ENCODE data around the gene VPS16. TPM values are rescaled to one million over a fixed set of nuclear protein-coding genes. Genes with fewer than 3 reads are reported as not detected.

Gene VPS16
- total RNA-seq, 4 donors from 2014 or later: 26.7 to 44.9 (median 43.4) TPM

GRCh38 chr20:2838170-2838797 lies 2.3 kb upstream of the VPS16 start:
- H3K27ac ChIP-seq: no peak overlapping the region
- WGBS, 2 donors: 96 to 97% methylated on average over 13 to 16 of the region's 19 CpGs
- H3K9me3 ChIP-seq: no peaks in the 10 kb centered on the region
- no peaks in the 10 kb centered on the region for H3K27me3 ChIP-seq
- intact Hi-C loops (cut with DNase I): no loop called here
- peaks cover 0 to 8% of the 10 kb centered on the region in 2 donors for H3K36me3 ChIP-seq
- H3K4me3 ChIP-seq (replicated peaks in 1 of 3): no peak overlapping the region
- TF ChIP-seq CTCF (IDR thresholded peaks at IDR 0.05) (no peak), POLR2A (IDR thresholded peaks at IDR 0.05) (no peak)
- peaks cover 17 to 25% of the 10 kb centered on the region in 2 donors for H3K4me1 ChIP-seq
- DNase-seq: no peak

GRCh38 chr20:2838847-2839671 lies 1.5 kb upstream of the VPS16 start:
- Histone ChIP-seq H3K36me3 (peaks cover 0 to 8% of the 10 kb centered on the region in 2 donors), H3K27me3 (no peaks in the 10 kb centered on the region), H3K27ac (no peak overlapping the region), H3K9me3 (no peaks in the 10 kb centered on the region), H3K4me1 (peaks cover 17 to 25% of the 10 kb centered on the region in 2 donors), H3K4me3 (replicated peaks in 1 of 3) (no peak overlapping the region)
- 94 to 96% methylated on average over 14 to 15 of the region's 15 CpGs for WGBS, 2 donors
- no peak for TF ChIP-seq CTCF (IDR thresholded peaks at IDR 0.05)
- TF ChIP-seq POLR2A (IDR thresholded peaks at IDR 0.05): no peak
- no peak for DNase-seq
- intact Hi-C loops (cut with DNase I): no loop called here

GRCh38 chr20:2839732-2840137 lies 810 bp upstream of the VPS16 start:
- H3K27me3 ChIP-seq: no peaks in the 10 kb centered on the region
- peaks cover 0 to 8% of the 10 kb centered on the region in 2 donors for H3K36me3 ChIP-seq
- H3K4me3 ChIP-seq (replicated peaks in 1 of 3): peak overlapping the region; percentile 75 to 100 (median 99)
- H3K27ac ChIP-seq: peak overlapping the region in 2 of 3 donors; percentile 88 to 92
- no peak for TF ChIP-seq POLR2A (IDR thresholded peaks at IDR 0.05)
- TF ChIP-seq CTCF (IDR thresholded peaks at IDR 0.05): no peak
- 90 to 96% methylated on average over 9 to 16 of the region's 21 CpGs for WGBS, 2 donors
- peaks cover 17 to 25% of the 10 kb centered on the region in 2 donors for H3K4me1 ChIP-seq
- no peaks in the 10 kb centered on the region for H3K9me3 ChIP-seq
- DNase-seq: no peak
- intact Hi-C loops (cut with DNase I): loop anchor here (5.0 to 10.0 kb wide), 2 partner anchors 85 to 147 kb away; partner anchors contain the start of gene EBF4

- peaks cover 0 to 8% of the 10 kb centered on the region in 2 donors for H3K36me3 ChIP-seq
- no peaks in the 10 kb centered on the region for H3K27me3 ChIP-seq
- H3K9me3 ChIP-seq: no peaks in the 10 kb centered on the region
- DNase-seq: peak; percentile 41 to 59
- intact Hi-C loops (cut with DNase I): loop anchor here (5.0 to 10.0 kb wide), 2 partner anchors 86 to 149 kb away; partner anchors contain the start of gene EBF4
- no peak for TF ChIP-seq CTCF (IDR thresholded peaks at IDR 0.05)
- TF ChIP-seq POLR2A (IDR thresholded peaks at IDR 0.05): no peak
- H3K4me1 ChIP-seq: peaks cover 17 to 25% of the 10 kb centered on the region in 2 donors
- H3K27ac ChIP-seq: peak overlapping the region in 2 of 3 donors; percentile 88 to 92
- H3K4me3 ChIP-seq (replicated peaks in 1 of 3): peak overlapping the region; percentile 73 to 99 (median 75)
- 9 to 14% methylated on average over 18 to 24 of the region's 33 CpGs for WGBS, 2 donors
Measured at GRCh38 chr20:2840967-2841531, 504 bp downstream of the VPS16 start.
